K562 (cell line): ENCODE measurements around the gene PDE12.

Experiments used
- BHLHE40 ChIP-seq: IDR thresholded peaks from 2 replicates; pipeline ENCODE4 v1.6.1; 2011; ENCODE audit warnings: low read length, improper control_type of control experiment
- CHD1 ChIP-seq: fragments of 200-600 bp; sonication (generic); IDR thresholded peaks from one replicate; pipeline ENCODE4 v1.6.1; 2012; ENCODE audit warnings: mild to moderate bottlenecking, moderate library complexity, low read length, inconsistent platforms
- CREM ChIP-seq: IDR thresholded peaks from 2 replicates; pipeline ENCODE4 v1.6.1; 2014; ENCODE audit warnings: antibody characterized with exemption, low read depth
- CTCF ChIP-seq, 3 experiments: IDR thresholded peaks in 2 of 3; conservative IDR thresholded peaks in 1 of 3; 2 replicates each; pipeline ENCODE4 v1.5.1; 2011 to 2012; ENCODE audit warnings: low read length in 3 of 3, mild to moderate bottlenecking in 3 of 3, control low read depth in 2 of 3, improper control_type of control experiment in 1 of 3, inconsistent platforms in 1 of 3, low read depth in 1 of 3, mixed read lengths in 1 of 3, moderate library complexity in 1 of 3; ENCODE audit not compliant: insufficient read depth in 2 of 3
- GABPB1 ChIP-seq: sonication (generic); formaldehyde crosslinking; IDR thresholded peaks from 2 replicates; pipeline ENCODE4 v1.8.0; 2022; ENCODE audit warnings: mild to moderate bottlenecking, missing genetic modification reagents
- MAX ChIP-seq: sonication (generic); formaldehyde crosslinking; IDR thresholded peaks from 2 replicates; pipeline ENCODE4 v1.9.0; 2022; ENCODE audit warnings: mild to moderate bottlenecking, missing genetic modification reagents
- POLR2AphosphoS5 ChIP-seq: IDR thresholded peaks from 2 replicates; pipeline ENCODE4 v1.6.1; 2011; ENCODE audit warnings: mild to moderate bottlenecking, low read depth, low read length, moderate library complexity; ENCODE audit not compliant: control insufficient read depth, insufficient read depth
- TBL1XR1 ChIP-seq, 2 experiments: IDR thresholded peaks; 2 replicates each; pipeline ENCODE4 v1.6.1; 2012; ENCODE audit warnings: improper control_type of control experiment in 2 of 2, low read length in 2 of 2, mild to moderate bottlenecking in 1 of 2
- TGIF2 ChIP-seq: sonication (generic); formaldehyde crosslinking; IDR thresholded peaks from 2 replicates; pipeline ENCODE4 v1.8.1; 2022; ENCODE audit warnings: mild to moderate bottlenecking, missing genetic modification reagents, moderate library complexity
- TF ChIP-seq, protein P1 (sequence below): sonication (generic); formaldehyde crosslinking; IDR thresholded peaks from 2 replicates; pipeline ENCODE4 v1.8.0; 2022; ENCODE audit warnings: missing genetic modification reagents, mild to moderate bottlenecking, moderate library complexity, borderline replicate concordance

GRCh38 chr3:57600195-57600594, 44.1 kb downstream of the PDE12 start:
- TF ChIP-seq GABPB1 (CRISPR knock-in tag): no peak
- TF ChIP-seq BHLHE40: no peak
- TF ChIP-seq TBL1XR1 (IDR thresholded peaks at IDR 0.05; ENCODE audit: low read length in 2 of 2): no peak
- TF ChIP-seq CREM: no peak
- TF ChIP-seq, protein P1, sequence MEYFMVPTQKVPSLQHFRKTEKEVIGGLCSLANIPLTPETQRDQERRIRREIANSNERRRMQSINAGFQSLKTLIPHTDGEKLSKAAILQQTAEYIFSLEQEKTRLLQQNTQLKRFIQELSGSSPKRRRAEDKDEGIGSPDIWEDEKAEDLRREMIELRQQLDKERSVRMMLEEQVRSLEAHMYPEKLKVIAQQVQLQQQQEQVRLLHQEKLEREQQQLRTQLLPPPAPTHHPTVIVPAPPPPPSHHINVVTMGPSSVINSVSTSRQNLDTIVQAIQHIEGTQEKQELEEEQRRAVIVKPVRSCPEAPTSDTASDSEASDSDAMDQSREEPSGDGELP (CRISPR knock-in tag): no peak
- TF ChIP-seq MAX: no peak
- no peak for TF ChIP-seq POLR2AphosphoS5
- TF ChIP-seq CHD1: no peak
- TF ChIP-seq CTCF (IDR thresholded peaks at IDR 0.05 in 2 of 3, conservative IDR thresholded peaks at IDR 0.05 in 1 of 3; ENCODE audit: insufficient read depth in 2 of 3, low read depth in 1 of 3, low read length in 3 of 3): no peak
- no peak for TF ChIP-seq TGIF2 (CRISPR knock-in tag)
